ENCODE measurements around the gene COL5A3.
"Not testable (repeated sequence)": the region's sequence is repeated elsewhere in the genome, so short reads cannot be mapped to it uniquely, and the experiment has no call there.

The COL5A3 gene

GRCh38 chr19:9971166-9971897, 39.0 kb downstream of the COL5A3 start:
- DNase-seq (ENCODE audit: low read depth in 2 of 2): no peak

- no peak for DNase-seq (ENCODE audit: low read depth in 2 of 2)
These were observed 39.8 kb downstream of the COL5A3 start for GRCh38 chr19:9970481-9970880.

GRCh38 chr19:9969688-9969975, 40.7 kb downstream of the COL5A3 start:
- no peak for DNase-seq (ENCODE audit: low read depth in 2 of 2)

GRCh38 chr19:9968820-9969687, 41.2 kb downstream of the COL5A3 start:
- DNase-seq (ENCODE audit: low read depth in 2 of 2): no peak

GRCh38 chr19:9967326-9967725, 43.0 kb downstream of the COL5A3 start:
- DNase-seq (ENCODE audit: low read depth in 2 of 2): no peak

GRCh38 chr19:9966448-9966847, 43.9 kb downstream of the COL5A3 start:
- DNase-seq (ENCODE audit: low read depth in 2 of 2): no peak

- DNase-seq (ENCODE audit: low read depth in 2 of 2): no peak
These were observed 44.3 kb downstream of the COL5A3 start for GRCh38 chr19:9966024-9966423.

GRCh38 chr19:9962623-9963290, 47.5 kb downstream of the COL5A3 start:
- DNase-seq (ENCODE audit: low read depth in 2 of 2): no peak

- no peak for DNase-seq (ENCODE audit: low read depth in 2 of 2)
These were observed 49.2 kb downstream of the COL5A3 start for GRCh38 chr19:9961103-9961502.

- DNase-seq (ENCODE audit: low read depth in 2 of 2): no peak
These were observed 51.9 kb downstream of the COL5A3 start for GRCh38 chr19:9958379-9958821.

GRCh38 chr19:9956956-9957355, 53.3 kb downstream of the COL5A3 start:
- no peak for DNase-seq (ENCODE audit: low read depth in 2 of 2)

- no peak for DNase-seq (ENCODE audit: low read depth in 2 of 2)
These were observed 56.3 kb downstream of the COL5A3 start for GRCh38 chr19:9953802-9954542.

GRCh38 chr19:9952276-9952675, 58.0 kb downstream of the COL5A3 start:
- DNase-seq (ENCODE audit: low read depth in 2 of 2): no peak

- DNase-seq (ENCODE audit: low read depth in 2 of 2): no peak
These were observed 62.9 kb downstream of the COL5A3 start for GRCh38 chr19:9947441-9947840.

- DNase-seq (ENCODE audit: low read depth in 2 of 2): not testable (repeated sequence)
These were observed 63.7 kb downstream of the COL5A3 start for GRCh38 chr19:9946528-9947125.

GRCh38 chr19:9945319-9945966, 64.9 kb downstream of the COL5A3 start:
- no peak for DNase-seq (ENCODE audit: low read depth in 2 of 2)

GRCh38 chr19:9943744-9944143, 66.6 kb downstream of the COL5A3 start:
- no peak for DNase-seq (ENCODE audit: low read depth in 2 of 2)

- DNase-seq (ENCODE audit: low read depth in 2 of 2): no peak
These were observed 68.6 kb downstream of the COL5A3 start for GRCh38 chr19:9941671-9942070.

- DNase-seq (ENCODE audit: low read depth in 2 of 2): no peak
These were observed 69.1 kb downstream of the COL5A3 start for GRCh38 chr19:9941231-9941630.

GRCh38 chr19:9940778-9941177, 69.5 kb downstream of the COL5A3 start:
- DNase-seq (ENCODE audit: low read depth in 2 of 2): no peak

- DNase-seq (ENCODE audit: low read depth in 2 of 2): no peak
These were observed 70.9 kb downstream of the COL5A3 start for GRCh38 chr19:9939301-9939913.

Measured in stimulated activated CD8-positive, alpha-beta memory T cell treated with anti-CD3 and anti-CD28 coated beads, Interleukin-15, amount 100 ng/mL, for 4 hours (primary cell).